HepG2 (cell line): ENCODE results near the gene C2. TPM values are rescaled to one million over a fixed set of nuclear protein-coding genes. Genes with fewer than 3 reads are reported as not detected.

Source experiments
- CREB1 ChIP-seq, 2 experiments: fragments of 450-650 bp in 1 of 2; IDR thresholded peaks; 2 replicates each; pipeline ENCODE4 v1.6.1; 2016 to 2017; ENCODE audit warnings: control low read depth in 1 of 2, mild to moderate bottlenecking in 1 of 2, missing compliant biosample characterization in 1 of 2, missing genetic modification characterization in 1 of 2
- MYPOP ChIP-seq: sonication (generic); formaldehyde crosslinking; IDR thresholded peaks from 2 replicates; pipeline ENCODE4 v1.8.1; 2023; ENCODE audit warnings: mild to moderate bottlenecking, moderate library complexity, missing genetic modification reagents
- NFE2L2 ChIP-seq: fragments of 150-350 bp; IDR thresholded peaks from 2 replicates; pipeline ENCODE4 v1.6.1; 2014; ENCODE audit warnings: low read length
- PAXIP1 ChIP-seq: sonication (generic); formaldehyde crosslinking; conservative IDR thresholded peaks from 2 replicates; pipeline ENCODE4 v1.4.0; 2020; ENCODE audit warnings: mild to moderate bottlenecking, missing genetic modification reagents, moderate library complexity
- THAP8 ChIP-seq: sonication (generic); formaldehyde crosslinking; IDR thresholded peaks from 2 replicates; pipeline ENCODE4 v1.5.1; 2020; ENCODE audit warnings: missing genetic modification reagents, mild to moderate bottlenecking, borderline replicate concordance
- ZBTB25 ChIP-seq: IDR thresholded peaks from 2 replicates; pipeline ENCODE4 v1.6.1; 2018; ENCODE audit warnings: missing genetic modification reagents
- ZFP36L2 ChIP-seq: sonication (generic); formaldehyde crosslinking; IDR thresholded peaks from 2 replicates; pipeline ENCODE4 v1.4.0; 2020; ENCODE audit warnings: missing genetic modification reagents
- ZHX1 ChIP-seq: sonication (generic); formaldehyde crosslinking; IDR thresholded peaks from 2 replicates; pipeline ENCODE4 v1.8.1; 2022; ENCODE audit warnings: low read depth, mild to moderate bottlenecking, missing genetic modification reagents
- ZNF207 ChIP-seq: fragments of 450-650 bp; IDR thresholded peaks from 2 replicates; pipeline ENCODE4 v1.6.1; 2016; ENCODE audit warnings: antibody characterized with exemption, borderline replicate concordance
- ZNF318 ChIP-seq: sonication (generic); formaldehyde crosslinking; IDR thresholded peaks from 2 replicates; pipeline ENCODE4 v1.4.0; 2020; ENCODE audit warnings: mild to moderate bottlenecking, missing genetic modification reagents
- ZNF382 ChIP-seq: sonication (generic); formaldehyde crosslinking; IDR thresholded peaks from 2 replicates; pipeline ENCODE4 v1.5.0; 2020; ENCODE audit warnings: missing genetic modification reagents, mild to moderate bottlenecking, borderline replicate concordance
- polyA plus RNA-seq, 8 experiments: library from polyadenylated mRNA; depleted of rRNA in 3 of 8; stranded (reverse) in 7 of 8; unstranded in 1 of 8; fragments of >200 nt; fragmentation: Illumina TruSeq in 4 of 8; extraction: Trizol in 4 of 8; gene quantifications; 2 replicates each; pipeline versions ENCODE4 v1.2.1 to v1.2.3, GENCODE V29; 2011 to 2016; ENCODE audit warnings: low read depth in 4 of 8, missing spikeins in 1 of 8, mixed read lengths in 1 of 8; ENCODE audit not compliant: insufficient read depth in 1 of 8
- total RNA-seq, 5 experiments: library from RNA; depleted of rRNA; stranded (reverse); fragments of >200 nt; fragmentation: Illumina TruSeq; extraction: Trizol; gene quantifications; 2 replicates each; pipeline ENCODE4 v1.2.3, GENCODE V29; 2016; ENCODE audit warnings: low read depth in 1 of 5

Gene C2
- total and polyA plus RNA-seq, 2 of the 13 experiments (the other 11 are each of a cell fraction or from before 2014, with no cell fraction given) = 165 to 307 TPM

- TF ChIP-seq ZBTB25 (CRISPR knock-in tag) = no peak
- TF ChIP-seq ZNF207 = no peak
- TF ChIP-seq CREB1 (IDR thresholded peaks at IDR 0.05) = peak; percentile 29; the same call in 1 of the 2 replicates
- TF ChIP-seq CREB1 (CRISPR knock-in tag; IDR thresholded peaks at IDR 0.05) = no peak
- TF ChIP-seq ZNF382 (CRISPR knock-in tag) = no peak
- TF ChIP-seq ZFP36L2 (CRISPR knock-in tag) = no peak
- no peak for TF ChIP-seq MYPOP
- no peak for TF ChIP-seq ZHX1
- TF ChIP-seq THAP8 (CRISPR knock-in tag) = no peak
- no peak for TF ChIP-seq NFE2L2
- TF ChIP-seq PAXIP1 (CRISPR knock-in tag) = peak; percentile 57
- TF ChIP-seq ZNF318 (CRISPR knock-in tag) = no peak
Observed at GRCh38 chr6:31940256-31940664, 12.7 kb downstream of the C2 start (continued).
